ENCODE measurements around the gene UQCRFS1. TPM values are rescaled to one million over a fixed set of nuclear protein-coding genes. Genes with fewer than 3 reads are reported as not detected.
A peak's percentile ranks its signal among the peaks of the same experiment; 100 is the strongest.
"Not testable (repeated sequence)": the region's sequence is repeated elsewhere in the genome, so short reads cannot be mapped to it uniquely, and the experiment has no call there.

UQCRFS1 gene
- total RNA-seq, 1 donor from 2014 or later = 29.4 TPM

DNA sequence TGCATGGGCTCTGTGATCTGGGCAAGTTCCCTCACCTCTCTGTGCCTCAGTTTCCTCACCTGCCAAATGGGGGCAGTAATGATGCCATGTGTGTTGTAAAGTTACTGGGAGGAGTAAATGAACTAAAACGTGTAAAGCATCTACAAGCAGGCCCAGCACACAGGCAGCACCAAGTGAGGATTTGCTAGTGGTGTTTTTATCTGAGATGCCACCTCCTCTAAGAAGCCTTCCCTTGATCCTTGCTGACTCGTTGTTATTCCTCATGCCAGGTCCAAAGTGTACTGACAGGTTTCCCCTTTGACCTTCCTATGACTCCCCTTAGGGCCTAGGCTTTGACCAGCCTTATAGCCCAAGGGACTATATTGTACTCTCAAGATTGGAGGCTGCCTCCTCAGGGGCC, 1.5 kb upstream of the UQCRFS1 start:
- peaks cover 14% of the 10 kb centered on the region for H3K27me3 Mint-ChIP-seq
- TF ChIP-seq, protein P1, sequence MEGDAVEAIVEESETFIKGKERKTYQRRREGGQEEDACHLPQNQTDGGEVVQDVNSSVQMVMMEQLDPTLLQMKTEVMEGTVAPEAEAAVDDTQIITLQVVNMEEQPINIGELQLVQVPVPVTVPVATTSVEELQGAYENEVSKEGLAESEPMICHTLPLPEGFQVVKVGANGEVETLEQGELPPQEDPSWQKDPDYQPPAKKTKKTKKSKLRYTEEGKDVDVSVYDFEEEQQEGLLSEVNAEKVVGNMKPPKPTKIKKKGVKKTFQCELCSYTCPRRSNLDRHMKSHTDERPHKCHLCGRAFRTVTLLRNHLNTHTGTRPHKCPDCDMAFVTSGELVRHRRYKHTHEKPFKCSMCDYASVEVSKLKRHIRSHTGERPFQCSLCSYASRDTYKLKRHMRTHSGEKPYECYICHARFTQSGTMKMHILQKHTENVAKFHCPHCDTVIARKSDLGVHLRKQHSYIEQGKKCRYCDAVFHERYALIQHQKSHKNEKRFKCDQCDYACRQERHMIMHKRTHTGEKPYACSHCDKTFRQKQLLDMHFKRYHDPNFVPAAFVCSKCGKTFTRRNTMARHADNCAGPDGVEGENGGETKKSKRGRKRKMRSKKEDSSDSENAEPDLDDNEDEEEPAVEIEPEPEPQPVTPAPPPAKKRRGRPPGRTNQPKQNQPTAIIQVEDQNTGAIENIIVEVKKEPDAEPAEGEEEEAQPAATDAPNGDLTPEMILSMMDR (IDR thresholded peaks at IDR 0.05; ENCODE audit: unreplicated experiment) = no peak
- H3K27ac Mint-ChIP-seq = no peak overlapping the region
- H3K4me3 Mint-ChIP-seq (ENCODE audit: low read depth) = no peak overlapping the region
- no peak for DNase-seq (ENCODE audit: low spot score, unreplicated experiment)
- peaks cover 4% of the 10 kb centered on the region for H3K9me3 Mint-ChIP-seq (ENCODE audit: low read depth)
- peaks cover 17% of the 10 kb centered on the region for H3K36me3 Mint-ChIP-seq (ENCODE audit: insufficient read depth)
- peaks cover 22% of the 10 kb centered on the region for H3K4me1 Mint-ChIP-seq (ENCODE audit: low read depth)

DNA sequence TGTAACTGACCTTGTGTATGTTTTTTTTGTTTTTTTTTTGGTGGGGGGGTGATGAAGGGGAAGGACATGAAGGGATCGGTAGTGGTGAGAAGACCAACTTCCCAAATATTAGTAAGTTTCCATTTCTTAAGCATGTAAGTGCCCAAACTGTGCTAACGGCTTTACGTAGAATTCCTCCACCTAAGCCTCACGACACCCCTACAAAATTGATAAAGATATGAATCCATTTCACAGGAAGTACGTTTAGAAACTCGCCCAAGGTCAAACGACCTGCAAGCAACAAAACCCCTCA, 649 bp downstream of the UQCRFS1 start:
- H3K27me3 Mint-ChIP-seq = peaks cover 7% of the 10 kb centered on the region
- H3K4me3 Mint-ChIP-seq (ENCODE audit: low read depth) = peak overlapping the region; percentile 95
- peak overlapping the region; percentile 99 for H3K27ac Mint-ChIP-seq
- TF ChIP-seq, protein P1 (IDR thresholded peaks at IDR 0.05; ENCODE audit: unreplicated experiment) = no peak
- H3K9me3 Mint-ChIP-seq (ENCODE audit: low read depth) = peaks cover 4% of the 10 kb centered on the region
- H3K4me1 Mint-ChIP-seq (ENCODE audit: low read depth) = peaks cover 29% of the 10 kb centered on the region
- DNase-seq (ENCODE audit: low spot score, unreplicated experiment) = no peak
- H3K36me3 Mint-ChIP-seq (ENCODE audit: insufficient read depth) = peaks cover 17% of the 10 kb centered on the region

DNA sequence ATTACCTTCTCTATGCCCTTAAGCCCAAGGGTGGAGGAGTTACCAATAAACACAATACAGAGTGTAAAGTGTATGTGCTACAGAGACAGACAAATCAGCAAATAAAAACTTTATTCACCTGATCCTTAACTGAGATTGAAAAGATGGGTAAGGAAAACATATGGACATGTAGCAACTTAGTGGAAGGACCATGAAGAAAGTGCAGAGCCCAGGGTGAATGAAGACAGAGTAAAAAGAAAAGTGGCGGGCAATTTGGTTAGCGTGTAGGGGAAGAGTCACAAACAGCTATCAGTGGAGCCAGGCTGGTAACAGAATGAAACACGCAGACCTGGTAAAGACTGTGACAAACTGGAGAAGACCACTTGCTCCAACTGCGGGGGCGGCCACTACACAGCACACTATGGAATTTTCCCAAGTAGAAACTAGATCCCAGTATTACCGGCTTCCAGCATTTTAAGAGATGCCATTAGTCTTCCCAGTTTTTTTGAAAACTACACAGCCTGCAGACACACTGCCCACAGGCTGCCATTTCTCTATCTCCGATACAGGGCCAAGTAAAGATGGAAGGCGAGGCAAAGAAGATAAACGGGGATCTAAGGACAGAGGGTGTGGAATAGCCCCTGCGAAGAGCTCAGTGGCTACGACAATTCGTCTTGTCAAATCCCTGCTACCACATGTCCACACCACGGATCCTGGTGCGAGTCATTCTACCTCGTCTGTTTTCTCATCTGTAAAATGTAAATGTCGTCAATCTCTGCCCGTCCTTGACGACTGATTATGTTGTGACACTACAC, 1.2 kb downstream of the UQCRFS1 start:
- no peak for DNase-seq (ENCODE audit: low spot score, unreplicated experiment)
- peaks cover 7% of the 10 kb centered on the region for H3K27me3 Mint-ChIP-seq
- H3K9me3 Mint-ChIP-seq (ENCODE audit: low read depth) = peaks cover 4% of the 10 kb centered on the region
- peaks cover 29% of the 10 kb centered on the region for H3K4me1 Mint-ChIP-seq (ENCODE audit: low read depth)
- H3K4me3 Mint-ChIP-seq (ENCODE audit: low read depth) = peak overlapping the region; percentile 95
- peak overlapping the region; percentile 99 for H3K27ac Mint-ChIP-seq
- TF ChIP-seq, protein P1 (IDR thresholded peaks at IDR 0.05; ENCODE audit: unreplicated experiment) = no peak
- H3K36me3 Mint-ChIP-seq (ENCODE audit: insufficient read depth) = peaks cover 19% of the 10 kb centered on the region

DNA sequence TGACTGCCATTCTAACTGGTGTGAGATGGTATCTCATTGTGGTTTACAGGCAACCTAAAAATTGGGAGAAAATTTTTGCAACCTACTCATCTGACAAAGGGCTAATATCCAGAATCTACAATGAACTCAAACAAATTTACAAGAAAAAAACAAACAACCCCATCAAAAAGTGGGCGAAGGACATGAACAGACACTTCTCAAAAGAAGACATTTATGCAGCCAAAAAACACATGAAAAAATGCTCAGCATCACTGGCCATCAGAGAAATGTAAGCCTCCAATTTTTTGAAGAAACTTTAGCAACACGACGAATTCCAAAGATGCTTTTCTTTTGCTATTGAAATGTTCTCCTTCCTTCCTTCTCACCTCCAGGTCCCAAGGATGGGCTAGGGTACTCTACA, 1.9 kb downstream of the UQCRFS1 start:
- DNase-seq (ENCODE audit: low spot score, unreplicated experiment); H3K9me3 Mint-ChIP-seq (ENCODE audit: low read depth); H3K27me3 Mint-ChIP-seq: not testable (repeated sequence)
- Mint-ChIP-seq H3K36me3 (ENCODE audit: insufficient read depth) (peaks cover 26% of the 10 kb centered on the region), H3K4me3 (ENCODE audit: low read depth) (peak overlapping the region; percentile 95), H3K4me1 (ENCODE audit: low read depth) (peaks cover 26% of the 10 kb centered on the region), H3K27ac (peak overlapping the region; percentile 99)

DNA sequence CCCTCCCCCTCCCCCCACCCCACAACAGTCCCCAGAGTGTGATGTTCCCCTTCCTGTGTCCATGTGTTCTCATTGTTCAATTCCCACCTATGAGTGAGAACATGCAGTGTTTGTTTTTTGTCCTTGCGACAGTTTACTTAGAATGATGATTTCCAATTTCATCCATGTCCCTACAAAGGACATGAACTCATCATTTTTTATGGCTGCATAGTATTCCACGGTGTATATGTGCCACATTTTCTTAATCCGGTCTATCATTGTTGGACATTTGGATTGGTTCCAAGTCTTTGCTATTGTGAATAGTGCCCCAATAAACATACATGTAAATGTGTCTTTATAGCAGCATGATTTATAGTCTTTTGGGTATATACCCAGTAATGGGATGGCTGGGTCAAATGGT, 2.4 kb downstream of the UQCRFS1 start:
- H3K4me3 Mint-ChIP-seq (ENCODE audit: low read depth); H3K9me3 Mint-ChIP-seq (ENCODE audit: low read depth); H3K27me3 Mint-ChIP-seq; DNase-seq (ENCODE audit: low spot score, unreplicated experiment); H3K27ac Mint-ChIP-seq: not testable (repeated sequence)
- peaks cover 28% of the 10 kb centered on the region for H3K36me3 Mint-ChIP-seq (ENCODE audit: insufficient read depth)
- H3K4me1 Mint-ChIP-seq (ENCODE audit: low read depth) = peaks cover 25% of the 10 kb centered on the region

DNA sequence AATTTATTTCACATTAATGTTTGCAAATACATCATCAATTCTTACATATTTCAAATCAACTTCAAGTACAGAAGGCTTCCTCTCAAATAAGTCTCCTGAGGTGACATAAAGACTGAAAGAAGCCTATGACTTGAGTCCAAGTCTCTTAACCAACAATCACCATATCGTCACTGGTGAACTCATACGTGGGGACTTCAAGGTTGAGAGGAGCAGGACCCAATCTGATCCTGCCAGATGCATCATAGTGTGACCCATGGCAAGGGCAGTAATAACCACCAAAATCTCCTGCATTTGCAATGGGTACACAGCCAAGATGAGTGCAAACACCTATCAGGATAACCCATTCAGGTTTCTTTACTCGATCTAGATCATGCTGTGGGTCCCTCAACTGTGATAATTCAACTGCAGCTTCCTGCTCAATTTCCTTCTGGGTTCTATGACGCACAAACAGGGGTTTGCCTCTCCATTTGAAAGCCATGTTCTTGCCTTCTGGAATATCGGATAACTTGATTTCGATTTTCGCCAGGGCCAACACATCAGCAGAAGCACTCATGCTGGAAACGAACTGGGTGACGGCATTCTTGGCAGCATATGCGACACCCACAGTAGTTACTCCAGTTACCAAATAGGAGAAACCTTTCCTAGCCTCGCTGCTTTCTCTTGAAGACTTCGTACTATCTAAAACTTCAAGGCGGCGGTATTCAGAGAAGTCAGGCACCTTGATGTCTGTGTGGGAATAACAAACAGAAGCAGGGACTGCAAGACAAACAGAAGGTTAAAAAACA, 5.4 kb downstream of the UQCRFS1 start:
- H3K27ac Mint-ChIP-seq; H3K9me3 Mint-ChIP-seq (ENCODE audit: low read depth); H3K27me3 Mint-ChIP-seq; DNase-seq (ENCODE audit: low spot score, unreplicated experiment); H3K4me3 Mint-ChIP-seq (ENCODE audit: low read depth): not testable (repeated sequence)
- Mint-ChIP-seq H3K36me3 (ENCODE audit: insufficient read depth) (peaks cover 28% of the 10 kb centered on the region), H3K4me1 (ENCODE audit: low read depth) (peaks cover 25% of the 10 kb centered on the region)
